B cell (primary cell): ENCODE data around the gene PTCD1.

ENCODE experiments used
- EZH2 ChIP-seq: IDR thresholded peaks from 2 replicates; pipeline ENCODE4 v1.6.1; 2012; ENCODE audit warnings: borderline replicate concordance, low read depth, mild to moderate bottlenecking, moderate library complexity, low read length; ENCODE audit not compliant: insufficient read depth, poor library complexity, severe bottlenecking
- TF ChIP-seq, protein P1 (sequence below): fragments of 200-600 bp; IDR thresholded peaks from one replicate; pipeline ENCODE4 v1.8.0; 2022; ENCODE audit warnings: antibody characterized with exemption, mild to moderate bottlenecking

GRCh38 chr7:99372275-99373090 is 66.1 kb downstream of the PTCD1 start:
- TF ChIP-seq, protein P1, sequence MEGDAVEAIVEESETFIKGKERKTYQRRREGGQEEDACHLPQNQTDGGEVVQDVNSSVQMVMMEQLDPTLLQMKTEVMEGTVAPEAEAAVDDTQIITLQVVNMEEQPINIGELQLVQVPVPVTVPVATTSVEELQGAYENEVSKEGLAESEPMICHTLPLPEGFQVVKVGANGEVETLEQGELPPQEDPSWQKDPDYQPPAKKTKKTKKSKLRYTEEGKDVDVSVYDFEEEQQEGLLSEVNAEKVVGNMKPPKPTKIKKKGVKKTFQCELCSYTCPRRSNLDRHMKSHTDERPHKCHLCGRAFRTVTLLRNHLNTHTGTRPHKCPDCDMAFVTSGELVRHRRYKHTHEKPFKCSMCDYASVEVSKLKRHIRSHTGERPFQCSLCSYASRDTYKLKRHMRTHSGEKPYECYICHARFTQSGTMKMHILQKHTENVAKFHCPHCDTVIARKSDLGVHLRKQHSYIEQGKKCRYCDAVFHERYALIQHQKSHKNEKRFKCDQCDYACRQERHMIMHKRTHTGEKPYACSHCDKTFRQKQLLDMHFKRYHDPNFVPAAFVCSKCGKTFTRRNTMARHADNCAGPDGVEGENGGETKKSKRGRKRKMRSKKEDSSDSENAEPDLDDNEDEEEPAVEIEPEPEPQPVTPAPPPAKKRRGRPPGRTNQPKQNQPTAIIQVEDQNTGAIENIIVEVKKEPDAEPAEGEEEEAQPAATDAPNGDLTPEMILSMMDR, result no peak
- no peak for TF ChIP-seq EZH2
